Effector memory CD8-positive, alpha-beta T cell (primary cell): ENCODE data around the gene LY86.

ENCODE experiments used
- ATAC-seq: fragments of 150-1000 bp; cut with Tn5 transposase; replicated peaks from 2 replicates; pipeline ENCODE4 v1.10.0; 2021; ENCODE audit warnings: mild to moderate bottlenecking, moderate library complexity
- DNase-seq, 3 experiments: peaks; one replicate each; pipeline ENCODE4 v3.0.0; 2021
- H3K27ac Mint-ChIP-seq, 2 donors: one replicate each; pipeline ENCODE4 v1.8.0; 2022; ENCODE audit warnings: mild to moderate bottlenecking in 2 of 2, mixed read lengths in 2 of 2, moderate library complexity in 2 of 2
- H3K27me3 Mint-ChIP-seq, 2 donors: one replicate each; pipeline ENCODE4 v1.8.0; 2022; ENCODE audit warnings: mixed read lengths in 2 of 2
- H3K36me3 Mint-ChIP-seq: one replicate; pipeline ENCODE4 v1.8.0; 2022; ENCODE audit warnings: mild to moderate bottlenecking, moderate library complexity, mixed read lengths; ENCODE audit not compliant: insufficient read depth
- H3K4me1 Mint-ChIP-seq, 2 donors: one replicate each; pipeline ENCODE4 v1.8.0; 2022; ENCODE audit warnings: low read depth in 2 of 2, mixed read lengths in 2 of 2
- H3K4me3 Mint-ChIP-seq, 2 donors: one replicate each; pipeline ENCODE4 v1.8.0; 2022; ENCODE audit warnings: mild to moderate bottlenecking in 2 of 2, mixed read lengths in 2 of 2, moderate library complexity in 2 of 2
- H3K9me3 Mint-ChIP-seq, 2 donors: one replicate each; pipeline ENCODE4 v1.8.0; 2022; ENCODE audit warnings: mixed read lengths in 2 of 2

LY86 gene

GRCh38 chr6:6626187-6626586 lies 37.7 kb downstream of the LY86 start:
- Mint-ChIP-seq H3K27me3 (peaks cover 7 to 10% of the 10 kb centered on the region in 2 donors), H3K36me3 (no peaks in the 10 kb centered on the region), H3K4me1 (no peaks in the 10 kb centered on the region), H3K4me3 (no peak overlapping the region), H3K27ac (no peak overlapping the region), H3K9me3 (no peaks in the 10 kb centered on the region)
- ATAC-seq: no peak
- no peak for DNase-seq

- ATAC-seq (no peak), DNase-seq (no peak)
- Mint-ChIP-seq H3K36me3 (no peaks in the 10 kb centered on the region), H3K27me3 (peaks cover 7 to 10% of the 10 kb centered on the region in 2 donors), H3K9me3 (no peaks in the 10 kb centered on the region), H3K27ac (no peak overlapping the region), H3K4me3 (no peak overlapping the region), H3K4me1 (peaks cover 0 to 4% of the 10 kb centered on the region in 2 donors)
These were observed 40.9 kb downstream of the LY86 start for GRCh38 chr6:6629402-6629801.

GRCh38 chr6:6631053-6631452 lies 42.5 kb downstream of the LY86 start:
- Mint-ChIP-seq H3K27me3 (peaks cover 7 to 10% of the 10 kb centered on the region in 2 donors), H3K9me3 (no peaks in the 10 kb centered on the region), H3K4me3 (no peak overlapping the region), H3K27ac (no peak overlapping the region), H3K4me1 (peaks cover 3 to 12% of the 10 kb centered on the region in 2 donors), H3K36me3 (no peaks in the 10 kb centered on the region)
- DNase-seq (no peak), ATAC-seq (no peak)

GRCh38 chr6:6631534-6632276 lies 43.2 kb downstream of the LY86 start:
- peaks cover 7 to 9% of the 10 kb centered on the region in 2 donors for H3K27me3 Mint-ChIP-seq
- ATAC-seq (no peak), DNase-seq (no peak)
- H3K36me3 Mint-ChIP-seq: no peaks in the 10 kb centered on the region
- no peak overlapping the region for H3K4me3 Mint-ChIP-seq
- no peaks in the 10 kb centered on the region for H3K9me3 Mint-ChIP-seq
- H3K27ac Mint-ChIP-seq: no peak overlapping the region
- H3K4me1 Mint-ChIP-seq: peaks cover 3 to 12% of the 10 kb centered on the region in 2 donors

- Mint-ChIP-seq H3K27me3 (no peaks in the 10 kb centered on the region), H3K27ac (no peak overlapping the region)
- no peak for ATAC-seq
These were observed 45.6 kb downstream of the LY86 start for GRCh38 chr6:6633898-6634734.

GRCh38 chr6:6634735-6635075 lies 46.2 kb downstream of the LY86 start:
- DNase-seq: no peak
- no peak for ATAC-seq
- peaks cover 3 to 12% of the 10 kb centered on the region in 2 donors for H3K4me1 Mint-ChIP-seq
- H3K36me3 Mint-ChIP-seq: peaks cover 2% of the 10 kb centered on the region
- H3K27ac Mint-ChIP-seq: no peak overlapping the region
- H3K27me3 Mint-ChIP-seq: no peaks in the 10 kb centered on the region
- H3K9me3 Mint-ChIP-seq: no peaks in the 10 kb centered on the region
- H3K4me3 Mint-ChIP-seq: no peak overlapping the region

More at GRCh38 chr6:6633898-6634734, 45.6 kb downstream of the LY86 start:
- Mint-ChIP-seq H3K4me1 (peaks cover 3 to 12% of the 10 kb centered on the region in 2 donors), H3K4me3 (no peak overlapping the region), H3K36me3 (peaks cover under 1% of the 10 kb centered on the region), H3K9me3 (no peaks in the 10 kb centered on the region)
- no peak for DNase-seq

GRCh38 chr6:6635291-6635690 lies 46.8 kb downstream of the LY86 start:
- no peaks in the 10 kb centered on the region for H3K9me3 Mint-ChIP-seq
- peaks cover 2% of the 10 kb centered on the region for H3K36me3 Mint-ChIP-seq
- H3K27me3 Mint-ChIP-seq: no peaks in the 10 kb centered on the region
- ATAC-seq: no peak
- H3K4me3 Mint-ChIP-seq: peak overlapping the region in 1 of 2 donors; percentile 1
- no peak for DNase-seq
- peaks cover 3 to 12% of the 10 kb centered on the region in 2 donors for H3K4me1 Mint-ChIP-seq
- H3K27ac Mint-ChIP-seq: no peak overlapping the region

GRCh38 chr6:6635869-6636268 lies 47.3 kb downstream of the LY86 start:
- no peak overlapping the region for H3K27ac Mint-ChIP-seq
- no peak overlapping the region for H3K4me3 Mint-ChIP-seq
- H3K9me3 Mint-ChIP-seq: no peaks in the 10 kb centered on the region
- no peaks in the 10 kb centered on the region for H3K27me3 Mint-ChIP-seq
- peaks cover 2% of the 10 kb centered on the region for H3K36me3 Mint-ChIP-seq
- peaks cover 3 to 12% of the 10 kb centered on the region in 2 donors for H3K4me1 Mint-ChIP-seq
- ATAC-seq (no peak), DNase-seq (no peak)

GRCh38 chr6:6639572-6639971 lies 51.1 kb downstream of the LY86 start:
- Mint-ChIP-seq H3K27me3 (no peaks in the 10 kb centered on the region), H3K27ac (no peak overlapping the region), H3K4me1 (peaks cover 3 to 11% of the 10 kb centered on the region in 2 donors), H3K9me3 (no peaks in the 10 kb centered on the region), H3K36me3 (peaks cover 2% of the 10 kb centered on the region), H3K4me3 (no peak overlapping the region)
- DNase-seq (no peak), ATAC-seq (no peak)

GRCh38 chr6:6640926-6641325 lies 52.4 kb downstream of the LY86 start:
- H3K9me3 Mint-ChIP-seq: no peaks in the 10 kb centered on the region
- H3K36me3 Mint-ChIP-seq: peaks cover 2% of the 10 kb centered on the region
- DNase-seq: no peak
- no peak overlapping the region for H3K4me3 Mint-ChIP-seq
- peaks cover 0 to 5% of the 10 kb centered on the region in 2 donors for H3K4me1 Mint-ChIP-seq
- no peak overlapping the region for H3K27ac Mint-ChIP-seq
- H3K27me3 Mint-ChIP-seq: no peaks in the 10 kb centered on the region
- no peak for ATAC-seq

- Mint-ChIP-seq H3K36me3 (peaks cover 2% of the 10 kb centered on the region), H3K4me3 (no peak overlapping the region), H3K4me1 (peaks cover 0 to 5% of the 10 kb centered on the region in 2 donors)
These were observed 54.9 kb downstream of the LY86 start for GRCh38 chr6:6643398-6643797.

GRCh38 chr6:6645261-6645917 lies 56.9 kb downstream of the LY86 start:
- no peak for DNase-seq
- peaks cover 0 to 5% of the 10 kb centered on the region in 2 donors for H3K4me1 Mint-ChIP-seq
- H3K4me3 Mint-ChIP-seq: no peak overlapping the region
- no peak overlapping the region for H3K27ac Mint-ChIP-seq
- H3K9me3 Mint-ChIP-seq: no peaks in the 10 kb centered on the region
- H3K36me3 Mint-ChIP-seq: no peaks in the 10 kb centered on the region
- no peak for ATAC-seq
- H3K27me3 Mint-ChIP-seq: no peaks in the 10 kb centered on the region

More at GRCh38 chr6:6643398-6643797, 54.9 kb downstream of the LY86 start:
- Mint-ChIP-seq H3K9me3 (no peaks in the 10 kb centered on the region), H3K27ac (no peak overlapping the region), H3K27me3 (no peaks in the 10 kb centered on the region)
- ATAC-seq: no peak
- DNase-seq: no peak

GRCh38 chr6:6646384-6646783 lies 57.9 kb downstream of the LY86 start:
- no peaks in the 10 kb centered on the region for H3K36me3 Mint-ChIP-seq
- H3K27me3 Mint-ChIP-seq: no peaks in the 10 kb centered on the region
- H3K27ac Mint-ChIP-seq: no peak overlapping the region
- H3K4me3 Mint-ChIP-seq: no peak overlapping the region
- H3K4me1 Mint-ChIP-seq: peaks cover 0 to 5% of the 10 kb centered on the region in 2 donors
- no peak for DNase-seq
- H3K9me3 Mint-ChIP-seq: no peaks in the 10 kb centered on the region
- no peak for ATAC-seq
